ENCODE results near the gene CDKN3. TPM values are rescaled to one million over a fixed set of nuclear protein-coding genes. Genes with fewer than 3 reads are reported as not detected.
"Not testable (repeated sequence)": the region's sequence is repeated elsewhere in the genome, so short reads cannot be mapped to it uniquely, and the experiment has no call there.

Gene CDKN3
- total RNA-seq, 4 donors from 2014 or later, result 3.0 to 4.0 TPM; not detected in 2

DNA sequence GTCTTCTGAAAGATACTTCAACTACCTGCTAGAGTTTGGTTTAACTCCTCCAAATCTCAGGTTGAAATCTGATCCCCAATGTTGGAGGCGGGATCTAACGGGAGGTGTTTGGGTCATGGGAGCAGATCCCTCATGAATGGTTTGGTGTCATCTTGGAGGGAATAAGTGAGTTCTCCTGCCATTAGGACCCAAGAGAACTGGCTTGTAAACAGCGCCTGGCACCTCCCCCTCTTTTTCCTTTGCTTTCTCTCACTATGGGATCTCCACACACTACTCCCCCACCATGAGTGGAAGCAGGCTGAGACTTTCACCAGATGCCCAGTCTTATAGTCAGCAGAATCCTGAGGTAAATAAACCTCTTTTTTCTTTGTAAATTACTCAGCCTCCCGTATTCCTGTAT lies 41.9 kb downstream of the CDKN3 start:
- 82 to 87% methylated on average over 4 of the region's 4 CpGs for WGBS, 2 donors (ENCODE audit: low coverage in 1 of 2)
- no peak for DNase-seq
- in situ Hi-C loops (cut with MboI; ENCODE audit: low pct_ligation_motif_present in 1 of 4, low pct_unique_long_range_greater_than_20kb in 1 of 4, low sequenced_read_pairs in 3 of 4), result no loop called here
- Histone ChIP-seq H3K27me3 (no peaks in the 10 kb centered on the region), H3K9me3 (no peaks in the 10 kb centered on the region), H3K36me3 (no peaks in the 10 kb centered on the region), H3K27ac (no peak overlapping the region), H3K4me3 (no peak overlapping the region), H3K4me1 (peaks cover 7 to 35% (median 23%) of the 10 kb centered on the region in 4 donors)
- TF ChIP-seq POLR2AphosphoS5 (IDR thresholded peaks at IDR 0.05) (no peak), EP300 (IDR thresholded peaks at IDR 0.05; ENCODE audit: low read depth) (no peak), POLR2A (IDR thresholded peaks at IDR 0.05) (no peak)
- TF ChIP-seq, protein P1, sequence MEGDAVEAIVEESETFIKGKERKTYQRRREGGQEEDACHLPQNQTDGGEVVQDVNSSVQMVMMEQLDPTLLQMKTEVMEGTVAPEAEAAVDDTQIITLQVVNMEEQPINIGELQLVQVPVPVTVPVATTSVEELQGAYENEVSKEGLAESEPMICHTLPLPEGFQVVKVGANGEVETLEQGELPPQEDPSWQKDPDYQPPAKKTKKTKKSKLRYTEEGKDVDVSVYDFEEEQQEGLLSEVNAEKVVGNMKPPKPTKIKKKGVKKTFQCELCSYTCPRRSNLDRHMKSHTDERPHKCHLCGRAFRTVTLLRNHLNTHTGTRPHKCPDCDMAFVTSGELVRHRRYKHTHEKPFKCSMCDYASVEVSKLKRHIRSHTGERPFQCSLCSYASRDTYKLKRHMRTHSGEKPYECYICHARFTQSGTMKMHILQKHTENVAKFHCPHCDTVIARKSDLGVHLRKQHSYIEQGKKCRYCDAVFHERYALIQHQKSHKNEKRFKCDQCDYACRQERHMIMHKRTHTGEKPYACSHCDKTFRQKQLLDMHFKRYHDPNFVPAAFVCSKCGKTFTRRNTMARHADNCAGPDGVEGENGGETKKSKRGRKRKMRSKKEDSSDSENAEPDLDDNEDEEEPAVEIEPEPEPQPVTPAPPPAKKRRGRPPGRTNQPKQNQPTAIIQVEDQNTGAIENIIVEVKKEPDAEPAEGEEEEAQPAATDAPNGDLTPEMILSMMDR (IDR thresholded peaks at IDR 0.05), result no peak
- intact Hi-C loops (cut with DNase I; ENCODE audit: low total_unique reads), result no loop called here

DNA sequence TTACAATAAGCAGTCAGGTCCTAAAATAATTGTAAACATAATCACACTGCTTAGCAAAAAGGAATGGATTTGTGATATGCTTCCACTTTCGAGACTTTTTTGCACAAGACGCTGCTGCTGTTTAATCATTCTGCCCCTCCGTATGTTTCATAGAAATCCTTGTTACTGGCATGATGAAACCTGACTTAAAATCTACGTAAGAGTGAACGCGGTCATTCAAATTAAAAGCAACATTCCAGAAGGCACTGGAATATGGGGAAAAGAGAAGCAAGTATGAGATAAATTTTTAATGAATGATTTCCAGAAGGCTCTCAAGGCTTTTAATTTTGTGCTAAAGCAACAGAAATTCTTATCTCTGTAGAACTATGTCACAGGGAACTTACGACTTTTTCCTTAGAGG lies 43.2 kb downstream of the CDKN3 start:
- Histone ChIP-seq H3K4me1 (peaks cover 7 to 35% (median 23%) of the 10 kb centered on the region in 4 donors), H3K4me3 (peak overlapping the region in 3 of 4 donors; percentile 64 to 86 (median 81)), H3K27ac (peak overlapping the region; percentile 94 to 97 (median 96)), H3K27me3 (no peaks in the 10 kb centered on the region), H3K9me3 (no peaks in the 10 kb centered on the region), H3K36me3 (no peaks in the 10 kb centered on the region)
- intact Hi-C loops (cut with DNase I; ENCODE audit: low total_unique reads) (no loop called here), in situ Hi-C loops (cut with MboI; ENCODE audit: low pct_ligation_motif_present in 1 of 4, low pct_unique_long_range_greater_than_20kb in 1 of 4, low sequenced_read_pairs in 3 of 4) (no loop called here)
- TF ChIP-seq, protein P1 (IDR thresholded peaks at IDR 0.05), result no peak
- TF ChIP-seq POLR2AphosphoS5 (IDR thresholded peaks at IDR 0.05), result no peak
- WGBS, 2 donors (ENCODE audit: low coverage in 1 of 2), result 50 to 53% methylated on average over 7 of the region's 7 CpGs
- no peak for DNase-seq

DNA sequence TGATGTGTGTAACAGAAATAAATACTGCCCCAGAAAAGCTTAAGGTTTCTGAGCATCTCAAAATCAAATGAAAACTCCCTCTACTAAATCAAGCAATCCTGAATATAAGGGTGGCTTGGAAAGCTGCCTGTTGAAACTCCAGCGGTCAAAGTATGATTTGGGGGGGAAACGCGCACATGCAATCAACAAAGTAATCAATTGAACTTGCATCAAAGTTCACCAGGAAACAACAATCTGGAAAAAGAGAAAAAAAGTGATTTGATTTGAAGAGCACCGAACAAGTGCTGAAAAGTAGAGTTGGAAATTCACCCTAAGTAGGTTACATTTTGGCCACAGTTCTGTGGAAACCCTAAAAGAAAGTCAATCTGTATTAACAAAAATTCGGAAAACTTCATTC lies 43.7 kb downstream of the CDKN3 start:
- 0 to 1% methylated on average over 3 to 5 of the region's 5 CpGs for WGBS, 2 donors (ENCODE audit: low coverage in 1 of 2)
- no peak for DNase-seq
- H3K27ac ChIP-seq, result peak overlapping the region; percentile 94 to 97 (median 96)
- TF ChIP-seq, protein P1 (IDR thresholded peaks at IDR 0.05), result no peak
- TF ChIP-seq POLR2A (IDR thresholded peaks at IDR 0.05) (no peak), EP300 (IDR thresholded peaks at IDR 0.05; ENCODE audit: low read depth) (no peak), POLR2AphosphoS5 (IDR thresholded peaks at IDR 0.05) (no peak)
- intact Hi-C loops (cut with DNase I; ENCODE audit: low total_unique reads) (no loop called here), in situ Hi-C loops (cut with MboI; ENCODE audit: low pct_ligation_motif_present in 1 of 4, low pct_unique_long_range_greater_than_20kb in 1 of 4, low sequenced_read_pairs in 3 of 4) (no loop called here)
- H3K9me3 ChIP-seq, result no peaks in the 10 kb centered on the region
- no peaks in the 10 kb centered on the region for H3K36me3 ChIP-seq
- H3K4me1 ChIP-seq, result peaks cover 7 to 33% (median 23%) of the 10 kb centered on the region in 4 donors
- H3K4me3 ChIP-seq, result peak overlapping the region; percentile 49 to 86 (median 72)
- no peaks in the 10 kb centered on the region for H3K27me3 ChIP-seq

DNA sequence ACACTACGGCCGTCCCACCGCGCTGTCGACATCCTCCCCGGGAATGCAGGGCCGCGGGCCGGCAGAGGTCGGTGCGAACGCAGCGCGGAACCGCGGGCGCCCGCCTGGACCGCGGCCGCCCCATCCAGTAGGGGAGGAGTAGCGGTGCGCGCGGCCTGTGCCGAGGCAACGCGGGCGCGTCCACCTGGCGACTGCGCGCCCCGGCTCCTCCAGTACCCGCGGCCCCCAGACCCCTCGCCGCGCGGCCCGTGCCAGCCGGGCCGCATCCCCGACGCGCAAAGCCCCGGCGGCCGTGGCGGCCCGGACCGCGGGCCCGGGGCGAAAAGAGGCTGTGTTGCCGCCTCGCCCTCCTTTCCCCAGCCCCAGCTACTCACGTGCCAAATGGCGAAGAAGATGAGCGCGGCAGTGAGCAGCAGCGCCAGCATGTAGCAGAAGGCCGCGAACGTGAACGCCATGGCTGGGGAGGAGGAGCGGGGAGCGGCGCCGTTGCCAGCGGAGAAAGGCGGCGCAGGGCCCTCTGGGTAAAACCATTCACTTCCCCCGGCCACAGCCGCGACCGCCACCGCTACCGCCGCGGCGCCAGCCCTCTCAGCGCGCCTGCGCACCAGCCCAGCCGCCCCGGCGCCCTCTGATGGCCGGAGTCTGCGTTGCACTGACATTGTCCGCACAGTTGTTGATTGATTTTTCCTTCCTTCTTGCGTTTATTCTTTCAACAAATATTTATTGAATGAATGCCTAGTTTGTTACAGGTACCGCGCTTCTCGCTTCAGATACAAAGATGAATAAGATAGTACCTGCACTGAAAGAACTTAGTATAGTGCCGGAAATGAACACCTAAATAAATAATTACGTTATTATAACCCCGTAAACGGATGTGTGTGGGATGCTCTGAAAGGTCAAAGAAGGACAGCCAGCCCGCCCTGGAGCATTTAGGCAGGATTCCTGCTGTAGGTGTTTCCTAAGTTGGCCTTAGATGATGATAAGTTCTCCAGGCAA lies 44.4 kb downstream of the CDKN3 start, which contains the start of gene CNIH1:
Gene CNIH1 (minus strand): TSS at position 502 of the 996 bp plus-strand sequence. CDS start 47 bp downstream, at position 455.
- no peaks in the 10 kb centered on the region for H3K27me3 ChIP-seq
- peaks cover 10 to 37% (median 25%) of the 10 kb centered on the region in 4 donors for H3K4me1 ChIP-seq
- H3K4me3 ChIP-seq, result peak within 1 kb of the TSS; percentile 49 to 86 (median 72)
- H3K27ac ChIP-seq, result peak within 1 kb of the TSS; percentile 94 to 97 (median 96)
- no peaks in the 10 kb centered on the region for H3K36me3 ChIP-seq
- no peaks in the 10 kb centered on the region for H3K9me3 ChIP-seq
- intact Hi-C loops (cut with DNase I; ENCODE audit: low total_unique reads) (no loop called here), in situ Hi-C loops (cut with MboI; ENCODE audit: low pct_ligation_motif_present in 1 of 4, low pct_unique_long_range_greater_than_20kb in 1 of 4, low sequenced_read_pairs in 3 of 4) (no loop called here)
- TF ChIP-seq, protein P1 (IDR thresholded peaks at IDR 0.05), result peak; percentile 89 to 97 (median 94)
- TF ChIP-seq POLR2AphosphoS5 (IDR thresholded peaks at IDR 0.05) (peak; percentile 69 to 70 (median 70)), POLR2A (IDR thresholded peaks at IDR 0.05) (peak; percentile 62), EP300 (IDR thresholded peaks at IDR 0.05; ENCODE audit: low read depth) (no peak)
- WGBS, 2 donors (ENCODE audit: low coverage in 1 of 2), result 0% methylated on average over 10 to 99 of the region's 100 CpGs
- DNase-seq, result peak; percentile 94

DNA sequence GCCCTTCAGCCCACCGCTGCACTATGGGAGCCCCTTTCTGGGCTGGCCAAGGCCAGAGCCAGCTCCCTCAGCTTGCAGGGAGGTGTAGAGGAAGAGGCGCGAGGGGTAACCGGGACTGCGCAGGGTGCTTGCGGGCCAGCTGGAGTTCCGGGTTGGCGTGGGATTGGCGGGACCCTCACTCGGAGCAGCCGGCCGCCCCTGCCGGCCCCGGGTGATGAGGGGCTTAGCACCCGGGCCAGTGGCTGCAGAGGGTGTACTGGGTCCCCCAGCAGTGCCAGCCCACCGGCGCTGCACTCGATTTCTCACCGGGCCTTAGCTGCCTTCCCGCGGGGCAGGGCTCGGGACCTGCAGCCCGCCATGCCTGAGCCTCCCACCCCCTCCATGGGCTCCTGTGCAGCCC lies 46.2 kb downstream of the CDKN3 start:
- 99% methylated on average over 23 of the region's 23 CpGs; no CpG with 5 or more reads in 1 of the 2 donors for WGBS, 2 donors (ENCODE audit: low coverage in 1 of 2)
- H3K27ac ChIP-seq; H3K36me3 ChIP-seq; intact Hi-C loops (cut with DNase I; ENCODE audit: low total_unique reads); H3K4me3 ChIP-seq; H3K27me3 ChIP-seq; H3K9me3 ChIP-seq; in situ Hi-C loops (cut with MboI; ENCODE audit: low pct_ligation_motif_present in 1 of 4, low pct_unique_long_range_greater_than_20kb in 1 of 4, low sequenced_read_pairs in 3 of 4); DNase-seq: not testable (repeated sequence)
- H3K4me1 ChIP-seq, result peaks cover 16 to 51% (median 32%) of the 10 kb centered on the region in 4 donors

All from transverse colon (tissue), 4 donors.